GM12878 (cell line): ENCODE data around the gene TNPO2. TPM values are rescaled to one million over a fixed set of nuclear protein-coding genes. Genes with fewer than 3 reads are reported as not detected.

Experiments used
- ATAC-seq: fragments of 200-7000 bp; cut with Tn5 transposase; 3 replicates; pipeline ENCODE4 v1.9.1; 2020; ENCODE audit warnings: mild to moderate bottlenecking, moderate library complexity
- BruUV-seq: library from RNA; stranded (reverse); fragments of 400-500 nt; replicated peaks from 2 replicates; lab custom pipeline; 2021; lab: Mats Ljungman, UMichigan
- CTCF ChIA-PET: fragments of 300-600 bp; sonication (Branson Sonifier 250); formaldehyde crosslinking; extraction: SDS; loops from one replicate; lab custom pipeline; 2021; ENCODE audit warnings: inconsistent platforms; lab: Yijun Ruan, JAX
- POLR2A ChIA-PET: fragments of 350-600 bp; formaldehyde crosslinking; extraction: SDS; loops from one replicate; lab custom pipeline; 2021; ENCODE audit warnings: inconsistent platforms; lab: Charles Lee
- RAD21 ChIA-PET: fragments of 300-600 bp; sonication (Branson Sonifier 250); formaldehyde crosslinking; loops from one replicate; lab custom pipeline; 2023; ENCODE audit warnings: antibody characterized with exemption; ENCODE audit not compliant: unreplicated experiment; lab: Charles Lee
- SMC1A ChIA-PET: fragments of 300-600 bp; sonication (Branson Sonifier 250); formaldehyde crosslinking; loops from one replicate; lab custom pipeline; 2023; ENCODE audit not compliant: unreplicated experiment, uncharacterized antibody; lab: Charles Lee
- DNase-seq: peaks from one replicate; pipeline ENCODE4 v3.0.0-alpha.2; 2011; ENCODE audit warnings: low read depth, low spot score
- FAIRE-seq: peaks from 3 replicates; lab custom pipeline; 2011; peaks lifted over from hg19 to GRCh38; lab: Jason Lieb, UNC
- H2AFZ ChIP-seq: 2 replicates; pipeline ENCODE4 v1.6.0; 2011; ENCODE audit warnings: low read depth, low read length, control low read depth; ENCODE audit not compliant: control insufficient read depth
- H3K27ac ChIP-seq: 2 replicates; pipeline ENCODE4 v1.5.1; 2011; ENCODE audit warnings: control low read depth; ENCODE audit not compliant: control insufficient read depth, insufficient read depth
- H3K27me3 ChIP-seq, 2 experiments: replicated peaks in 1 of 2; 2 replicates each; pipeline versions ENCODE4 v1.6.0 to v1.6.1; 2011; ENCODE audit warnings: low read length in 1 of 2; ENCODE audit not compliant: control insufficient read depth in 2 of 2, insufficient read depth in 2 of 2
- H3K36me3 ChIP-seq, 2 experiments: 2 replicates each; pipeline ENCODE4 v1.5.1; 2011; ENCODE audit warnings: low read length in 1 of 2; ENCODE audit not compliant: control insufficient read depth in 2 of 2, insufficient read depth in 2 of 2
- H3K4me1 ChIP-seq: 2 replicates; pipeline ENCODE4 v1.6.1; 2011; ENCODE audit warnings: mild to moderate bottlenecking, low read length, moderate library complexity, mixed read lengths; ENCODE audit not compliant: control insufficient read depth, insufficient read depth
- H3K4me2 ChIP-seq: 2 replicates; pipeline ENCODE4 v1.6.0; 2011; ENCODE audit warnings: control low read depth; ENCODE audit not compliant: control insufficient read depth, insufficient read depth
- H3K4me3 ChIP-seq: fragments of 200-600 bp; sonication (generic); 2 replicates; pipeline ENCODE4 v1.5.1; 2016
- H3K79me2 ChIP-seq: 2 replicates; pipeline ENCODE4 v1.6.0; 2011; ENCODE audit warnings: low read length; ENCODE audit not compliant: control insufficient read depth, insufficient read depth
- H3K9ac ChIP-seq: 2 replicates; pipeline ENCODE4 v1.8.0; 2011; ENCODE audit warnings: low read length, control low read depth, mixed read lengths; ENCODE audit not compliant: control insufficient read depth, insufficient read depth
- H3K9me3 ChIP-seq: replicated peaks from 3 replicates; pipeline ENCODE4 v1.5.1; 2011; ENCODE audit warnings: mild to moderate bottlenecking, low read length; ENCODE audit not compliant: control insufficient read depth, insufficient read depth
- H4K20me1 ChIP-seq: 2 replicates; pipeline ENCODE4 v1.6.0; 2011; ENCODE audit not compliant: control insufficient read depth, insufficient read depth
- NFYB ChIP-seq: IDR thresholded peaks from 2 replicates; pipeline ENCODE4 v1.6.1; 2011; ENCODE audit warnings: low read depth, mild to moderate bottlenecking, low read length, improper control_type of control experiment, moderate library complexity; ENCODE audit not compliant: insufficient read depth
- PBX3 ChIP-seq: IDR thresholded peaks from 2 replicates; pipeline ENCODE4 v1.6.1; 2011; ENCODE audit warnings: mild to moderate bottlenecking, low read depth, low read length, moderate library complexity; ENCODE audit not compliant: insufficient replicate concordance
- SP1 ChIP-seq: IDR thresholded peaks from one replicate; pipeline ENCODE4 v1.6.1; 2011; ENCODE audit warnings: low read depth, low read length
- ZBTB33 ChIP-seq: fragments of 450-650 bp; IDR thresholded peaks from 2 replicates; pipeline ENCODE4 v1.6.1; 2017; ENCODE audit warnings: mild to moderate bottlenecking
- ZSCAN29 ChIP-seq: fragments of 450-650 bp; IDR thresholded peaks from 2 replicates; pipeline ENCODE4 v1.6.1; 2017; ENCODE audit warnings: mild to moderate bottlenecking, moderate library complexity
- WGBS: methylation state at CpG from one replicate; pipeline ENCODE4 v1.1.6; 2016; ENCODE audit warnings: low lambda C conversion rate; ENCODE audit not compliant: insufficient replicate concordance, insufficient coverage; ENCODE audit errors: missing lambda C conversion rate; 5-methylcytosine and 5-hydroxymethylcytosine counted together
- in situ Hi-C: fragments of 300-500 bp; cut with MboI; formaldehyde crosslinking; loops from 9 replicates; pipeline ENCODE4 v1.14.3; 2018; ENCODE audit warnings: mixed read lengths
- intact Hi-C: fragments of 100-400 bp; cut with micrococcal nuclease; formaldehyde crosslinking; loops from one replicate; pipeline ENCODE4 v1.14.2; 2022; ENCODE audit not compliant: unreplicated experiment
- polyA plus RNA-seq, 11 experiments: library from polyadenylated mRNA; depleted of rRNA in 4 of 11; unstranded in 6 of 11; stranded (reverse) in 5 of 11; fragments of >200 nt; fragmentation: Nextera tagmentation in 4 of 11; fragmentation: Illumina TruSeq in 1 of 11; extraction: Ambion mirVana in 4 of 11; extraction: Trizol in 1 of 11; gene quantifications; 1 replicate in 1 of 11; 2 replicates in 10 of 11; pipeline versions ENCODE4 v1.2.1 to v1.2.3, GENCODE V29; 2011 to 2016; ENCODE audit warnings: inconsistent platforms in 2 of 11, missing spikeins in 2 of 11, low read depth in 1 of 11
- total RNA-seq, 4 experiments: library from RNA; depleted of rRNA in 3 of 4; stranded (reverse); fragments of >200 nt in 3 of 4; fragmentation: Illumina TruSeq in 1 of 4; extraction: Trizol in 1 of 4; gene quantifications; 2 replicates each; pipeline versions ENCODE4 v1.2.1 to v1.2.3, GENCODE V29; 2013 to 2021
- TF ChIP-seq, protein P1 (sequence below): fragments of 450-650 bp; IDR thresholded peaks from 2 replicates; pipeline ENCODE4 v1.6.1; 2016; ENCODE audit warnings: mild to moderate bottlenecking

TNPO2 gene
- total and polyA plus RNA-seq, 10 of the 15 experiments (the other 5 are each of a cell fraction or from before 2014, with no cell fraction given) = 5.5 to 99.7 (median 29.6) TPM

- no peak for DNase-seq
These were observed 20.7 kb downstream of the TNPO2 start for GRCh38 chr19:12703046-12703445.

More at GRCh38 chr19:12703046-12703445, 20.7 kb downstream of the TNPO2 start:
- ChIA-PET RAD21 (no interaction called here), SMC1A (interaction anchor here (0.6 to 0.7 kb wide), 2 partner anchors 22 to 92 kb away, joined by 3 to 4 read pairs; partner anchors contain the start of genes ZNF490 and ZNF791), POLR2A (no interaction called here), CTCF (interaction anchor here (1.0 kb wide), 1 partner anchor 26 kb away, joined by 3 read pairs; no protein-coding TSS in a partner anchor)
- Histone ChIP-seq H3K4me1 (no peaks in the 10 kb centered on the region), H2AFZ (no peak overlapping the region), H4K20me1 (no peaks in the 10 kb centered on the region), H3K27me3 (no peaks in the 10 kb centered on the region), H3K36me3 (peaks cover 23 to 44% of the 10 kb centered on the region in 2 experiments), H3K4me2 (no peak overlapping the region), H3K9me3 (no peaks in the 10 kb centered on the region), H3K9ac (no peak overlapping the region), H3K4me3 (no peak overlapping the region), H3K79me2 (no peaks in the 10 kb centered on the region), H3K27ac (no peak overlapping the region)
- 65% methylated on average over 9 of the region's 9 CpGs for WGBS
- FAIRE-seq (peak; percentile 52), ATAC-seq (peak; percentile 74)
- no TSS peak for BruUV-seq
- TF ChIP-seq PBX3 (peak; percentile 60), SP1 (peak; percentile 68), NFYB (peak; percentile 66), ZBTB33 (no peak), ZSCAN29 (no peak)
- TF ChIP-seq, protein P1, sequence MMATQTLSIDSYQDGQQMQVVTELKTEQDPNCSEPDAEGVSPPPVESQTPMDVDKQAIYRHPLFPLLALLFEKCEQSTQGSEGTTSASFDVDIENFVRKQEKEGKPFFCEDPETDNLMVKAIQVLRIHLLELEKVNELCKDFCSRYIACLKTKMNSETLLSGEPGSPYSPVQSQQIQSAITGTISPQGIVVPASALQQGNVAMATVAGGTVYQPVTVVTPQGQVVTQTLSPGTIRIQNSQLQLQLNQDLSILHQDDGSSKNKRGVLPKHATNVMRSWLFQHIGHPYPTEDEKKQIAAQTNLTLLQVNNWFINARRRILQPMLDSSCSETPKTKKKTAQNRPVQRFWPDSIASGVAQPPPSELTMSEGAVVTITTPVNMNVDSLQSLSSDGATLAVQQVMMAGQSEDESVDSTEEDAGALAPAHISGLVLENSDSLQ = peak; percentile 86
- intact Hi-C loops = no loop called here
- in situ Hi-C loops = no loop called here
